ENCODE data around the gene COL11A1.
"Not testable (repeated sequence)": the region's sequence is repeated elsewhere in the genome, so short reads cannot be mapped to it uniquely, and the experiment has no call there.

The COL11A1 gene

DNA sequence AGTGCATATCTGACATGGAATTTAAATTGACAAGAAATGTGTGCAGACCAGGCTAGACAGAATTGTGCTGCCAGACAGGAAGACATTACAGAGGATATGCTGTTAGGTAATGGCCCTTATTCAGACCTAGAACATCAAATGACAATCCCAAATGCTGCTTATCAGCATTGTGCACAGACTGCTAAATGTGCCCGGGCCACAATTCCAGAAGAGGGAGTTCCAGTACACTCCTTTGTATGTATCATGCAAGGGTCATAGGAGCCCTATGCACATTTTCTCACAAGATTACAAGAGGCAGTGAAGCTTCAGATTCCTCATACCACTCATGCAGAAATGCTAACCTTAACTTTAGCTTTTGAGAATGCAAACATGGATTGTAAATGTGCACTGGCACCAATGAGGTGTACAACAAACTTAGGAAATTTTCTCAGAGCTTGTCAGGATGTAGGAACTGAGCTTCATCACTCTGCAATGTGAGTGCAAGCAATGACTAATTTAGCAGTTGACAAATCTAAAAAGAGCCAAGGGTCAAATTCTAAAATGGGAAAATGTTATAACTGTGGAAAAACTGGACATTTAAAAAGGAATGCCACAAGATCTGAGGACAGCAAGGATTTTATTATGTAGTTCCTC, 273.5 kb downstream of the COL11A1 start:
- DNase-seq (ENCODE audit: low spot score): peak; percentile 20

DNA sequence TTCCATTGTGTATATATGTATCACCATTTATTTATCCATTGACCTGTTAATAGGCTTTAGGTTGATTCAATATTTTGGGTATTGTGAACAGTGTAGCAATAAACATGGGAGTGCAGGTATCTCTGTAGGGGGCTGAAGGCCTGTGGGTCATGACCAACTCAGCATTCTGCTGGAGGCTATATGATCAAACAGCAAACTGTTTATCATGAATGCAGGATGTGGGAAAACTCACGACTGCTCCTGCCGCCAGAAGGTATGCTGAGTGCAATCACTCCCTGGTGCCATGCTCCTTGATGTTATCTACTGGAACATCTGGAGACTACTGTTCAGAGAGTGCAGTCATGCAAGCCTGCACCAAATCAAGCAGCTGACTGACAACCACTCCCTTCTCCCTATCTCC, 275.2 kb downstream of the COL11A1 start:
- no peak for DNase-seq (ENCODE audit: low spot score)

DNA sequence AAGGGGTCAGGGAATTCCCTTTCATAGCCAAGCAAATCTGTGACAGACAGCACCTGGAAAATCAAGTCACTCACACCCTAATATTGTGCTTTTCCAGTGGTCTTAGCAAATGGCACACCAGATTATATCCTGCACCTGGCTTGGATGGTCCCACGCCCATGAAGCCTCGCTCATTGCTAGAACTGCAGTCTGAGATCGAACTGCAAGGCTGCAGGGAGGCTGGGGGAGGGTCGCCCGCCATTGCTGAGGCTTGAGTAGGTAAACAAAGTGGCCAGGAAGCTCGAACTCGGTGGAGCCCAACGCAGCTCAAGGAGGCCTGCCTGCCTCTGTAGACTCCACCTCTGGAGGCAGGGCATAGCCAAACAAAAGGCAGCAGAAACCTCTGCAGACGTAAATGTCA, 281.6 kb downstream of the COL11A1 start:
- DNase-seq (ENCODE audit: low spot score): not testable (repeated sequence)
